GM12878 (cell line): Measurements from ENCODE around the gene CALN1. TPM values are rescaled to one million over a fixed set of nuclear protein-coding genes. Genes with fewer than 3 reads are reported as not detected.

Experiments
- ATAC-seq: fragments of 200-7000 bp; cut with Tn5 transposase; 3 replicates; pipeline ENCODE4 v1.9.1; 2020; ENCODE audit warnings: mild to moderate bottlenecking, moderate library complexity
- BruUV-seq: library from RNA; stranded (reverse); fragments of 400-500 nt; replicated peaks from 2 replicates; lab custom pipeline; 2021; lab: Mats Ljungman, UMichigan
- CTCF ChIA-PET: fragments of 300-600 bp; sonication (Branson Sonifier 250); formaldehyde crosslinking; extraction: SDS; loops from one replicate; lab custom pipeline; 2021; ENCODE audit warnings: inconsistent platforms; lab: Yijun Ruan, JAX
- POLR2A ChIA-PET: fragments of 350-600 bp; formaldehyde crosslinking; extraction: SDS; loops from one replicate; lab custom pipeline; 2021; ENCODE audit warnings: inconsistent platforms; lab: Charles Lee
- RAD21 ChIA-PET: fragments of 300-600 bp; sonication (Branson Sonifier 250); formaldehyde crosslinking; loops from one replicate; lab custom pipeline; 2023; ENCODE audit warnings: antibody characterized with exemption; ENCODE audit not compliant: unreplicated experiment; lab: Charles Lee
- SMC1A ChIA-PET: fragments of 300-600 bp; sonication (Branson Sonifier 250); formaldehyde crosslinking; loops from one replicate; lab custom pipeline; 2023; ENCODE audit not compliant: unreplicated experiment, uncharacterized antibody; lab: Charles Lee
- DNase-seq: peaks from one replicate; pipeline ENCODE4 v3.0.0-alpha.2; 2011; ENCODE audit warnings: low read depth, low spot score
- FAIRE-seq: peaks from 3 replicates; lab custom pipeline; 2011; peaks lifted over from hg19 to GRCh38; lab: Jason Lieb, UNC
- H2AFZ ChIP-seq: 2 replicates; pipeline ENCODE4 v1.6.0; 2011; ENCODE audit warnings: low read depth, low read length, control low read depth; ENCODE audit not compliant: control insufficient read depth
- H3K27ac ChIP-seq: 2 replicates; pipeline ENCODE4 v1.5.1; 2011; ENCODE audit warnings: control low read depth; ENCODE audit not compliant: control insufficient read depth, insufficient read depth
- H3K27me3 ChIP-seq, 2 experiments: replicated peaks in 1 of 2; 2 replicates each; pipeline versions ENCODE4 v1.6.0 to v1.6.1; 2011; ENCODE audit warnings: low read length in 1 of 2; ENCODE audit not compliant: control insufficient read depth in 2 of 2, insufficient read depth in 2 of 2
- H3K36me3 ChIP-seq, 2 experiments: 2 replicates each; pipeline ENCODE4 v1.5.1; 2011; ENCODE audit warnings: low read length in 1 of 2; ENCODE audit not compliant: control insufficient read depth in 2 of 2, insufficient read depth in 2 of 2
- H3K4me1 ChIP-seq: 2 replicates; pipeline ENCODE4 v1.6.1; 2011; ENCODE audit warnings: mild to moderate bottlenecking, low read length, moderate library complexity, mixed read lengths; ENCODE audit not compliant: control insufficient read depth, insufficient read depth
- H3K4me2 ChIP-seq: 2 replicates; pipeline ENCODE4 v1.6.0; 2011; ENCODE audit warnings: control low read depth; ENCODE audit not compliant: control insufficient read depth, insufficient read depth
- H3K4me3 ChIP-seq: fragments of 200-600 bp; sonication (generic); 2 replicates; pipeline ENCODE4 v1.5.1; 2016
- H3K79me2 ChIP-seq: 2 replicates; pipeline ENCODE4 v1.6.0; 2011; ENCODE audit warnings: low read length; ENCODE audit not compliant: control insufficient read depth, insufficient read depth
- H3K9ac ChIP-seq: 2 replicates; pipeline ENCODE4 v1.8.0; 2011; ENCODE audit warnings: low read length, control low read depth, mixed read lengths; ENCODE audit not compliant: control insufficient read depth, insufficient read depth
- H3K9me3 ChIP-seq: replicated peaks from 3 replicates; pipeline ENCODE4 v1.5.1; 2011; ENCODE audit warnings: mild to moderate bottlenecking, low read length; ENCODE audit not compliant: control insufficient read depth, insufficient read depth
- H4K20me1 ChIP-seq: 2 replicates; pipeline ENCODE4 v1.6.0; 2011; ENCODE audit not compliant: control insufficient read depth, insufficient read depth
- ASH2L ChIP-seq: fragments of 300-600, 200-600 bp; sonication (generic); IDR thresholded peaks from 2 replicates; pipeline ENCODE4 v1.6.1; 2017; ENCODE audit warnings: low read depth, mild to moderate bottlenecking, borderline replicate concordance
- ESRRA ChIP-seq: IDR thresholded peaks from 2 replicates; pipeline ENCODE4 v1.6.1; 2012; ENCODE audit warnings: mild to moderate bottlenecking, low read length, improper control_type of control experiment
- FOXK2 ChIP-seq: fragments of 450-650 bp; IDR thresholded peaks from 2 replicates; pipeline ENCODE4 v1.6.1; 2017; ENCODE audit warnings: mild to moderate bottlenecking, moderate library complexity
- MTA3 ChIP-seq: IDR thresholded peaks from 2 replicates; pipeline ENCODE4 v1.6.1; 2012; ENCODE audit warnings: low read length, inconsistent platforms, borderline replicate concordance
- NKRF ChIP-seq: fragments of 450-650 bp; conservative IDR thresholded peaks from 2 replicates; pipeline ENCODE4 v1.6.1; 2017; ENCODE audit warnings: mild to moderate bottlenecking, moderate library complexity
- YY1 ChIP-seq: IDR thresholded peaks from 2 replicates; pipeline ENCODE4 v1.6.1; 2011; ENCODE audit warnings: low read depth, mild to moderate bottlenecking, low read length
- ZBTB40 ChIP-seq: fragments of 450-650 bp; IDR thresholded peaks from 2 replicates; pipeline ENCODE4 v1.6.1; 2016; ENCODE audit warnings: mild to moderate bottlenecking, moderate library complexity, borderline replicate concordance
- ZNF217 ChIP-seq: fragments of 450-650 bp; IDR thresholded peaks from 2 replicates; pipeline ENCODE4 v1.6.1; 2017; ENCODE audit warnings: antibody characterized with exemption, mild to moderate bottlenecking
- ZNF384 ChIP-seq: IDR thresholded peaks from 2 replicates; pipeline ENCODE4 v1.6.1; 2012; ENCODE audit warnings: low read depth, mild to moderate bottlenecking, low read length, improper control_type of control experiment, borderline replicate concordance
- WGBS: methylation state at CpG from one replicate; pipeline ENCODE4 v1.1.6; 2016; ENCODE audit warnings: low lambda C conversion rate; ENCODE audit not compliant: insufficient replicate concordance, insufficient coverage; ENCODE audit errors: missing lambda C conversion rate; 5-methylcytosine and 5-hydroxymethylcytosine counted together
- in situ Hi-C: fragments of 300-500 bp; cut with MboI; formaldehyde crosslinking; loops from 9 replicates; pipeline ENCODE4 v1.14.3; 2018; ENCODE audit warnings: mixed read lengths
- intact Hi-C: fragments of 100-400 bp; cut with micrococcal nuclease; formaldehyde crosslinking; loops from one replicate; pipeline ENCODE4 v1.14.2; 2022; ENCODE audit not compliant: unreplicated experiment
- polyA plus RNA-seq, 11 experiments: library from polyadenylated mRNA; depleted of rRNA in 4 of 11; unstranded in 6 of 11; stranded (reverse) in 5 of 11; fragments of >200 nt; fragmentation: Nextera tagmentation in 4 of 11; fragmentation: Illumina TruSeq in 1 of 11; extraction: Ambion mirVana in 4 of 11; extraction: Trizol in 1 of 11; gene quantifications; 1 replicate in 1 of 11; 2 replicates in 10 of 11; pipeline versions ENCODE4 v1.2.1 to v1.2.3, GENCODE V29; 2011 to 2016; ENCODE audit warnings: inconsistent platforms in 2 of 11, missing spikeins in 2 of 11, low read depth in 1 of 11
- total RNA-seq, 4 experiments: library from RNA; depleted of rRNA in 3 of 4; stranded (reverse); fragments of >200 nt in 3 of 4; fragmentation: Illumina TruSeq in 1 of 4; extraction: Trizol in 1 of 4; gene quantifications; 2 replicates each; pipeline versions ENCODE4 v1.2.1 to v1.2.3, GENCODE V29; 2013 to 2021

Gene CALN1
- total and polyA plus RNA-seq, 10 of the 15 experiments (the other 5 are each of a cell fraction or from before 2014, with no cell fraction given), result 0.48 to 15.3 (median 1.6) TPM

- TF ChIP-seq ESRRA (no peak), NKRF (no peak)
These were observed 627.4 kb downstream of the CALN1 start (continued) for GRCh38 chr7:71784781-71785180.

- H3K4me2 ChIP-seq, result no peak overlapping the region
- H3K4me1 ChIP-seq, result no peaks in the 10 kb centered on the region
- no TSS peak for BruUV-seq
- no peak overlapping the region for H3K27ac ChIP-seq
- H3K9me3 ChIP-seq, result no peaks in the 10 kb centered on the region; the same call in 2 of the 3 replicates
- intact Hi-C loops, result no loop called here
- H4K20me1 ChIP-seq, result no peaks in the 10 kb centered on the region
- no peak overlapping the region for H3K4me3 ChIP-seq
- no peak overlapping the region for H3K9ac ChIP-seq
- H2AFZ ChIP-seq, result no peak overlapping the region
- no peaks in the 10 kb centered on the region for H3K79me2 ChIP-seq
- ChIA-PET SMC1A (interaction anchor here (0.7 kb wide), 1 partner anchor 1296 kb away, joined by 3 read pairs; no protein-coding TSS in a partner anchor), CTCF (no interaction called here), POLR2A (no interaction called here), RAD21 (no interaction called here)
- ATAC-seq (no peak), DNase-seq (no peak), FAIRE-seq (no peak)
- in situ Hi-C loops, result no loop called here
- 0% methylated on average over 3 of the region's 3 CpGs for WGBS
- TF ChIP-seq ZBTB40 (no peak), ZNF217 (no peak), YY1 (no peak), MTA3 (no peak), ZNF384 (no peak), ASH2L (no peak), FOXK2 (no peak)
- no peaks in the 10 kb centered on the region for H3K27me3 ChIP-seq
- no peaks in the 10 kb centered on the region for H3K36me3 ChIP-seq
These were observed 628.0 kb downstream of the CALN1 start for GRCh38 chr7:71784180-71784579.
